ENCODE results near the gene OR52A5.
"Not testable (repeated sequence)": the region's sequence is repeated elsewhere in the genome, so short reads cannot be mapped to it uniquely, and the experiment has no call there.

DNA sequence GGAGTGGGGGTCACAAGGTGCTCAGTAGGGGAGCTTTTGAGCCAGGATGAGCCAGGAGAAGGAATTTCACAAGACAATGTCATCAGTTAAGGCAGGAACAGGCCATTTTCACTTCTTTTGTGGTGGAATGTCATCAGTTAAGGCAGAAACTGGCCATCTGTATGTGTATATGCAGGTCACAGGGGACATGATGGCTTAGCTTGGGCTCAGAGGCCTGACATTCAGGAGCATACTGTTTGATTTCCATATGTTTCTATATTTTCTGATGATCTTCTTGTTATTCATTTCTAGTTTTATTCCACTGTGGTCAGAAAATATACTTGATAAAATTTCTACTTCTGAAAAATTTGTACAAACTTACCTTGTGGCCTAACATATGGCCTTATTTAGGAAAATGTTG, 27.7 kb upstream of the OR52A5 start:
- TF ChIP-seq POLR2A (IDR thresholded peaks at IDR 0.05): not testable (repeated sequence)
- TF ChIP-seq, protein P1, sequence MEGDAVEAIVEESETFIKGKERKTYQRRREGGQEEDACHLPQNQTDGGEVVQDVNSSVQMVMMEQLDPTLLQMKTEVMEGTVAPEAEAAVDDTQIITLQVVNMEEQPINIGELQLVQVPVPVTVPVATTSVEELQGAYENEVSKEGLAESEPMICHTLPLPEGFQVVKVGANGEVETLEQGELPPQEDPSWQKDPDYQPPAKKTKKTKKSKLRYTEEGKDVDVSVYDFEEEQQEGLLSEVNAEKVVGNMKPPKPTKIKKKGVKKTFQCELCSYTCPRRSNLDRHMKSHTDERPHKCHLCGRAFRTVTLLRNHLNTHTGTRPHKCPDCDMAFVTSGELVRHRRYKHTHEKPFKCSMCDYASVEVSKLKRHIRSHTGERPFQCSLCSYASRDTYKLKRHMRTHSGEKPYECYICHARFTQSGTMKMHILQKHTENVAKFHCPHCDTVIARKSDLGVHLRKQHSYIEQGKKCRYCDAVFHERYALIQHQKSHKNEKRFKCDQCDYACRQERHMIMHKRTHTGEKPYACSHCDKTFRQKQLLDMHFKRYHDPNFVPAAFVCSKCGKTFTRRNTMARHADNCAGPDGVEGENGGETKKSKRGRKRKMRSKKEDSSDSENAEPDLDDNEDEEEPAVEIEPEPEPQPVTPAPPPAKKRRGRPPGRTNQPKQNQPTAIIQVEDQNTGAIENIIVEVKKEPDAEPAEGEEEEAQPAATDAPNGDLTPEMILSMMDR (IDR thresholded peaks at IDR 0.05): not testable (repeated sequence)
